Type B pancreatic cell (in vitro differentiated cells): Measurements from ENCODE around the gene TLE2. TPM values are rescaled to one million over a fixed set of nuclear protein-coding genes. Genes with fewer than 3 reads are reported as not detected.
A peak's percentile ranks its signal among the peaks of the same experiment; 100 is the strongest.

Source experiments
- DNase-seq: peaks from one replicate; pipeline ENCODE4 v3.0.0; 2021; ENCODE audit warnings: mixed read lengths; ENCODE audit not compliant: unreplicated experiment; ENCODE audit errors: extremely low spot score
- H3K27ac Mint-ChIP-seq: 2 replicates; pipeline ENCODE4 v1.8.0; 2021; ENCODE audit warnings: mild to moderate bottlenecking, mixed read lengths
- H3K27me3 Mint-ChIP-seq: 2 replicates; pipeline ENCODE4 v1.8.0; 2021; ENCODE audit warnings: mixed read lengths
- H3K36me3 Mint-ChIP-seq: 2 replicates; pipeline ENCODE4 v1.8.0; 2021; ENCODE audit warnings: mixed read lengths
- H3K4me1 Mint-ChIP-seq: one replicate; pipeline ENCODE4 v1.8.0; 2021; ENCODE audit warnings: mixed read lengths; ENCODE audit not compliant: unreplicated experiment
- H3K4me3 Mint-ChIP-seq: 2 replicates; pipeline ENCODE4 v1.8.0; 2021; ENCODE audit warnings: mild to moderate bottlenecking, mixed read lengths
- H3K9me3 Mint-ChIP-seq: 2 replicates; pipeline ENCODE4 v1.8.0; 2021; ENCODE audit warnings: mixed read lengths
- CTCF ChIP-seq: fragments of 200-600 bp; sonication (generic); conservative IDR thresholded peaks from 2 replicates; pipeline ENCODE4 v1.5.0; 2021; ENCODE audit warnings: antibody characterized with exemption, mild to moderate bottlenecking
- total RNA-seq: library from RNA; stranded (reverse); gene quantifications from 2 replicates; pipeline ENCODE4 v1.2.1, GENCODE V29; 2021; ENCODE audit warnings: low replicate concordance

Gene TLE2
- total RNA-seq, 1 donor from 2014 or later, result 37.7 TPM

GRCh38 chr19:2952953-2953481 lies 76.1 kb downstream of the TLE2 start:
- H3K27me3 Mint-ChIP-seq, result no peaks in the 10 kb centered on the region
- peak; percentile 28 for TF ChIP-seq CTCF
- peak overlapping the region; percentile 81 for H3K4me3 Mint-ChIP-seq
- H3K4me1 Mint-ChIP-seq, result peaks cover 21% of the 10 kb centered on the region
- DNase-seq, result no peak
- no peaks in the 10 kb centered on the region for H3K36me3 Mint-ChIP-seq
- peak overlapping the region; percentile 95 for H3K27ac Mint-ChIP-seq
- H3K9me3 Mint-ChIP-seq, result no peaks in the 10 kb centered on the region

GRCh38 chr19:2950286-2951124 lies 78.6 kb downstream of the TLE2 start:
- Mint-ChIP-seq H3K9me3 (no peaks in the 10 kb centered on the region), H3K4me3 (peak overlapping the region; percentile 96), H3K27ac (peak overlapping the region; percentile 85), H3K27me3 (no peaks in the 10 kb centered on the region), H3K4me1 (peaks cover 29% of the 10 kb centered on the region), H3K36me3 (no peaks in the 10 kb centered on the region)
- DNase-seq, result peak; percentile 100
- no peak for TF ChIP-seq CTCF

GRCh38 chr19:2949939-2950285 lies 79.2 kb downstream of the TLE2 start:
- peak overlapping the region; percentile 85 for H3K27ac Mint-ChIP-seq
- no peaks in the 10 kb centered on the region for H3K27me3 Mint-ChIP-seq
- H3K4me3 Mint-ChIP-seq, result peak overlapping the region; percentile 96
- no peak for TF ChIP-seq CTCF
- DNase-seq, result no peak
- no peaks in the 10 kb centered on the region for H3K36me3 Mint-ChIP-seq
- peaks cover 31% of the 10 kb centered on the region for H3K4me1 Mint-ChIP-seq
- H3K9me3 Mint-ChIP-seq, result no peaks in the 10 kb centered on the region

Other genes with a start within 250 kb of the TLE2 start
- 55.9 and 64.4 TPM in 2 replicates for gene SGTA, start 246.0 kb downstream of the TLE2 start, total RNA-seq
- 85.9 and 109 TPM in 2 replicates for gene THOP1, start 243.8 kb downstream of the TLE2 start, total RNA-seq
- gene ZNF554, start 209.4 kb downstream of the TLE2 start, total RNA-seq, result 8.1 and 9.4 TPM in 2 replicates
- gene ZNF555, start 187.8 kb downstream of the TLE2 start, total RNA-seq, result 6.8 and 9.7 TPM in 2 replicates
- gene ZNF556, start 161.9 kb downstream of the TLE2 start, total RNA-seq, result not detected in 2 replicates
- gene ZNF57, start 128.4 kb downstream of the TLE2 start, total RNA-seq, result 5.9 and 7.5 TPM in 2 replicates
- 4.0 and 5.8 TPM in 2 replicates for gene ZNF77, start 84.3 kb downstream of the TLE2 start, total RNA-seq
- gene TLE6, start 51.7 kb downstream of the TLE2 start, total RNA-seq, result 3.8 TPM in 2 replicates
- gene TLE5, start 33.2 kb upstream of the TLE2 start, total RNA-seq, result 302 and 418 TPM in 2 replicates
- gene GNA11, start 65.1 kb upstream of the TLE2 start, total RNA-seq, result 46.9 and 62.0 TPM in 2 replicates
- 1.6 and 3.9 TPM in 2 replicates for gene GNA15, start 106.8 kb upstream of the TLE2 start, total RNA-seq
- not detected in 2 replicates for gene S1PR4, start 149.5 kb upstream of the TLE2 start, total RNA-seq
- 63.9 and 65.8 TPM in 2 replicates for gene NCLN, start 156.7 kb upstream of the TLE2 start, total RNA-seq
- gene CELF5, start 195.4 kb upstream of the TLE2 start, total RNA-seq, result 0.50 and 2.6 TPM in 2 replicates